NB4 (cell line): ENCODE data around the gene OSBPL8.
A peak's percentile ranks its signal among the peaks of the same experiment; 100 is the strongest.

ENCODE experiments used
- DNase-seq: peaks from one replicate; pipeline ENCODE4 v3.0.0; 2010; ENCODE audit warnings: low read depth
- H3K4me3 ChIP-seq: one replicate; pipeline ENCODE4 v1.5.1; 2011; ENCODE audit warnings: mild to moderate bottlenecking, low read depth, low read length, moderate library complexity
- CTCF ChIP-seq: IDR thresholded peaks from one replicate; pipeline ENCODE4 v1.5.1; 2012; ENCODE audit warnings: low read depth, low read length
- MAX ChIP-seq: IDR thresholded peaks from 2 replicates; pipeline ENCODE4 v1.6.1; 2011; ENCODE audit warnings: low read depth, low read length
- MYC ChIP-seq: IDR thresholded peaks from 2 replicates; pipeline ENCODE4 v1.6.1; 2011; ENCODE audit warnings: low read depth, low read length
- POLR2A ChIP-seq: IDR thresholded peaks from 2 replicates; pipeline ENCODE4 v1.6.1; 2011; ENCODE audit warnings: mild to moderate bottlenecking; ENCODE audit not compliant: insufficient read length; ENCODE audit errors: extremely low read depth

Gene OSBPL8

GRCh38 chr12:76542908-76543307 lies 16.7 kb downstream of the OSBPL8 start:
- TF ChIP-seq CTCF, result no peak
- no peak for TF ChIP-seq MYC
- TF ChIP-seq MAX, result no peak
- TF ChIP-seq POLR2A, result no peak
- peak; percentile 66 for DNase-seq
- H3K4me3 ChIP-seq, result peak overlapping the region; percentile 9

GRCh38 chr12:76539727-76540126 lies 19.8 kb downstream of the OSBPL8 start:
- DNase-seq, result no peak
- TF ChIP-seq MAX (no peak), POLR2A (no peak), CTCF (no peak), MYC (no peak)
- H3K4me3 ChIP-seq, result no peak overlapping the region

GRCh38 chr12:76537923-76538322 lies 21.6 kb downstream of the OSBPL8 start:
- H3K4me3 ChIP-seq, result no peak overlapping the region
- DNase-seq, result no peak
- no peak for TF ChIP-seq MAX
- no peak for TF ChIP-seq MYC
- TF ChIP-seq CTCF, result no peak
- TF ChIP-seq POLR2A, result no peak

GRCh38 chr12:76536546-76536945 lies 23.0 kb downstream of the OSBPL8 start:
- no peak overlapping the region for H3K4me3 ChIP-seq
- no peak for TF ChIP-seq MAX
- no peak for TF ChIP-seq CTCF
- no peak for TF ChIP-seq MYC
- no peak for TF ChIP-seq POLR2A
- DNase-seq, result no peak

- DNase-seq, result no peak
- TF ChIP-seq MAX (no peak), POLR2A (no peak)
- no peak overlapping the region for H3K4me3 ChIP-seq
These were observed 24.4 kb downstream of the OSBPL8 start for GRCh38 chr12:76535170-76535569.

- TF ChIP-seq MAX (no peak), CTCF (no peak), POLR2A (no peak), MYC (no peak)
- H3K4me3 ChIP-seq, result no peak overlapping the region
- DNase-seq, result no peak
These were observed 26.2 kb downstream of the OSBPL8 start for GRCh38 chr12:76533331-76533730.
